DND-41 (cell line): Measurements from ENCODE around the gene TBXT.

ENCODE experiments used
- ATAC-seq: fragments of 200-7000 bp; cut with Tn5 transposase; 3 replicates; pipeline ENCODE4 v1.9.1; 2021; ENCODE audit warnings: low read depth; ENCODE audit not compliant: insufficient read depth
- DNase-seq: peaks from one replicate; pipeline ENCODE4 v3.0.0-alpha.2; 2020
- H2AFZ ChIP-seq: 2 replicates; pipeline ENCODE4 v1.6.0; 2012; ENCODE audit warnings: low read depth, low read length
- H3K27ac ChIP-seq: 2 replicates; pipeline ENCODE4 v1.5.1; 2012; ENCODE audit warnings: low read length, inconsistent platforms
- H3K27me3 ChIP-seq: fragments of 200-600 bp; sonication (generic); 2 replicates; pipeline ENCODE4 v1.6.0; 2012; ENCODE audit warnings: low read length, mild to moderate bottlenecking, inconsistent platforms; ENCODE audit not compliant: insufficient read depth, poor library complexity
- H3K36me3 ChIP-seq: 2 replicates; pipeline ENCODE4 v1.5.1; 2012; ENCODE audit warnings: low read length, inconsistent platforms; ENCODE audit not compliant: insufficient read depth
- H3K4me1 ChIP-seq: 2 replicates; pipeline ENCODE4 v1.5.1; 2012; ENCODE audit warnings: mild to moderate bottlenecking, low read length; ENCODE audit not compliant: insufficient read depth
- H3K4me2 ChIP-seq: 2 replicates; pipeline ENCODE4 v1.6.0; 2012; ENCODE audit warnings: mild to moderate bottlenecking, moderate library complexity, low read length, inconsistent platforms; ENCODE audit not compliant: insufficient read depth
- H3K4me3 ChIP-seq, 2 experiments: fragments of 200-600 bp in 1 of 2; shearing (Covaris generic) in 1 of 2; 2 replicates each; pipeline ENCODE4 v1.5.1; 2012 to 2016; ENCODE audit warnings: inconsistent platforms in 2 of 2, low read length in 2 of 2, mild to moderate bottlenecking in 2 of 2, low read depth in 1 of 2, moderate library complexity in 1 of 2
- H3K79me2 ChIP-seq: 2 replicates; pipeline ENCODE4 v1.6.0; 2012; ENCODE audit warnings: low read length, inconsistent platforms; ENCODE audit not compliant: insufficient read depth
- H3K9ac ChIP-seq: 2 replicates; pipeline ENCODE4 v1.6.0; 2012; ENCODE audit warnings: low read depth, mild to moderate bottlenecking, inconsistent platforms, low read length, moderate library complexity
- H3K9me3 ChIP-seq: 2 replicates; pipeline ENCODE4 v1.5.1; 2012; ENCODE audit warnings: low read length, moderate library complexity, mild to moderate bottlenecking, inconsistent platforms; ENCODE audit not compliant: insufficient read depth, severe bottlenecking
- H4K20me1 ChIP-seq: 2 replicates; pipeline ENCODE4 v1.6.0; 2012; ENCODE audit warnings: low read length; ENCODE audit not compliant: insufficient read depth
- EZH2 ChIP-seq: IDR thresholded peaks from 3 replicates; pipeline ENCODE4 v1.6.1; 2012; ENCODE audit warnings: borderline replicate concordance, low read depth, mild to moderate bottlenecking, moderate library complexity, low read length, inconsistent platforms; ENCODE audit not compliant: severe bottlenecking
- TF ChIP-seq, protein P1 (sequence below): IDR thresholded peaks from 2 replicates; pipeline ENCODE4 v1.5.1; 2012; ENCODE audit warnings: borderline replicate concordance, low read length, moderate library complexity, mild to moderate bottlenecking; ENCODE audit not compliant: poor library complexity, severe bottlenecking; ENCODE audit errors: extremely low read depth

TBXT gene

DNA sequence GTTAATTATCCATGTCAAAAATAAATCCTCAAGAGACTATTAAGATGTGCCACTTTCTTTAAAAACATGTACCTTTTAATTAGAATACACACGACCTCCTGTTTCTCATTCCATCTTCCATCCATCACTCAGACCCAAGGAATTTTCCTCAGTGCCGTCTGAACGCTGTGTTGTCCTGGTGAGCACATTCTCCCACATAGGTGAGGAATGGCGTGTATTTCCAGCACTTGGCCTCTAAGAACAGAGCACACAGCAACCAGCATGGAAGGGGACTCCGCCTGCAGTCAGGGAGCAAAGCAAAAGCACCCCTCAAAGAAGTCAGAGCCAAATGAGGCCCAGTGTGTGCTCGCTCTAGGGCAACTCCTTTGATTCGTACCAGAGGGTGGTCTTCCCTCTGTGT lies 45.9 kb downstream of the TBXT start:
- TF ChIP-seq EZH2 = no peak
- TF ChIP-seq, protein P1, sequence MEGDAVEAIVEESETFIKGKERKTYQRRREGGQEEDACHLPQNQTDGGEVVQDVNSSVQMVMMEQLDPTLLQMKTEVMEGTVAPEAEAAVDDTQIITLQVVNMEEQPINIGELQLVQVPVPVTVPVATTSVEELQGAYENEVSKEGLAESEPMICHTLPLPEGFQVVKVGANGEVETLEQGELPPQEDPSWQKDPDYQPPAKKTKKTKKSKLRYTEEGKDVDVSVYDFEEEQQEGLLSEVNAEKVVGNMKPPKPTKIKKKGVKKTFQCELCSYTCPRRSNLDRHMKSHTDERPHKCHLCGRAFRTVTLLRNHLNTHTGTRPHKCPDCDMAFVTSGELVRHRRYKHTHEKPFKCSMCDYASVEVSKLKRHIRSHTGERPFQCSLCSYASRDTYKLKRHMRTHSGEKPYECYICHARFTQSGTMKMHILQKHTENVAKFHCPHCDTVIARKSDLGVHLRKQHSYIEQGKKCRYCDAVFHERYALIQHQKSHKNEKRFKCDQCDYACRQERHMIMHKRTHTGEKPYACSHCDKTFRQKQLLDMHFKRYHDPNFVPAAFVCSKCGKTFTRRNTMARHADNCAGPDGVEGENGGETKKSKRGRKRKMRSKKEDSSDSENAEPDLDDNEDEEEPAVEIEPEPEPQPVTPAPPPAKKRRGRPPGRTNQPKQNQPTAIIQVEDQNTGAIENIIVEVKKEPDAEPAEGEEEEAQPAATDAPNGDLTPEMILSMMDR = no peak
- Histone ChIP-seq H3K4me1 (no peaks in the 10 kb centered on the region), H3K27me3 (no peaks in the 10 kb centered on the region), H3K4me3 (no peak overlapping the region), H2AFZ (no peak overlapping the region), H3K4me2 (no peak overlapping the region), H3K9ac (no peak overlapping the region), H3K9me3 (no peaks in the 10 kb centered on the region), H3K79me2 (no peaks in the 10 kb centered on the region), H3K36me3 (no peaks in the 10 kb centered on the region), H4K20me1 (no peaks in the 10 kb centered on the region), H3K27ac (no peak overlapping the region)
- no peak for ATAC-seq
- no peak for DNase-seq

- Histone ChIP-seq H3K4me2 (no peak overlapping the region), H3K9me3 (peaks cover 7% of the 10 kb centered on the region), H3K9ac (no peak overlapping the region), H3K36me3 (no peaks in the 10 kb centered on the region), H3K79me2 (no peaks in the 10 kb centered on the region), H3K4me3 (no peak overlapping the region), H2AFZ (no peak overlapping the region), H3K4me1 (no peaks in the 10 kb centered on the region), H4K20me1 (no peaks in the 10 kb centered on the region), H3K27me3 (no peaks in the 10 kb centered on the region), H3K27ac (no peak overlapping the region)
- ATAC-seq (no peak), DNase-seq (no peak)
- no peak for TF ChIP-seq EZH2
- TF ChIP-seq, protein P1 = no peak
Measured at GRCh38 chr6:166119116-166119911, 48.3 kb downstream of the TBXT start.

- no peaks in the 10 kb centered on the region for H4K20me1 ChIP-seq
- no peak overlapping the region for H2AFZ ChIP-seq
- H3K4me1 ChIP-seq = no peaks in the 10 kb centered on the region
- no peak overlapping the region for H3K4me3 ChIP-seq
- H3K27me3 ChIP-seq = no peaks in the 10 kb centered on the region
- peaks cover 7% of the 10 kb centered on the region for H3K9me3 ChIP-seq
- H3K27ac ChIP-seq = no peak overlapping the region
- DNase-seq (no peak), ATAC-seq (no peak)
- no peaks in the 10 kb centered on the region for H3K36me3 ChIP-seq
- no peak overlapping the region for H3K9ac ChIP-seq
- H3K79me2 ChIP-seq = no peaks in the 10 kb centered on the region
- TF ChIP-seq EZH2 = no peak
- TF ChIP-seq, protein P1 = no peak
- no peak overlapping the region for H3K4me2 ChIP-seq
Measured at GRCh38 chr6:166115609-166116008, 52.0 kb downstream of the TBXT start.

DNA sequence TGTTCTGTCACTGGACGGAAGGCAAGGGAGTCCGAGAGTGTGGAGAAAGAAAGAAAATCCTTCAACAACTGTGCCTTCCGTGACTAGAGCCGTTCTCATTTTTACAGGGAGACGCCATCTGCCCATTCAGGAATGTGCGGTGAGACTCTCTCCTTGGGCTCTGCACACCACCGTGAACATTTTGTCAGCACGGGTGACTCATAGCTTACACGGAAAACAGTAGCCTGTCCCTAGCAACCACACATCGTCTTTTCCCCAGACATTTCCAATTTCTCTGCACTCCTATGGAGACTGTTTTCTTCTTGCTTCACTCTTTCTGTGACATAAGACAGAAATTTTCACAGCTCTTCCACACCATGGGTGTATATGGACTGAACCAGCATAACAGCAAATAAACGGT lies 55.1 kb downstream of the TBXT start:
- ATAC-seq (no peak), DNase-seq (no peak)
- Histone ChIP-seq H3K36me3 (no peaks in the 10 kb centered on the region), H2AFZ (peak overlapping the region; percentile 15; the same call in 1 of the 2 replicates), H3K4me2 (no peak overlapping the region), H3K27ac (no peak overlapping the region), H3K27me3 (no peaks in the 10 kb centered on the region), H3K4me3 (no peak overlapping the region), H3K9me3 (peaks cover 7% of the 10 kb centered on the region), H3K9ac (no peak overlapping the region), H4K20me1 (no peaks in the 10 kb centered on the region), H3K4me1 (no peaks in the 10 kb centered on the region), H3K79me2 (no peaks in the 10 kb centered on the region)
- no peak for TF ChIP-seq EZH2
- TF ChIP-seq, protein P1 = no peak
